Hepatocyte (in vitro differentiated cells): ENCODE data around the gene SLF1.

ENCODE experiments used
- CTCF ChIP-seq: fragments of 200-600 bp; sonication (generic); IDR thresholded peaks from 2 replicates; pipeline ENCODE4 v1.5.1; 2016; ENCODE audit warnings: antibody characterized with exemption, mild to moderate bottlenecking; ENCODE audit not compliant: poor library complexity
- EZH2 ChIP-seq: fragments of 200-600 bp; sonication (generic); IDR thresholded peaks from 2 replicates; pipeline ENCODE4 v1.6.1; 2016; ENCODE audit warnings: antibody characterized with exemption, mild to moderate bottlenecking, borderline replicate concordance
- EZH2phosphoT487 ChIP-seq: fragments of 200-600 bp; sonication (generic); IDR thresholded peaks from one replicate; pipeline ENCODE4 v1.6.1; 2018; ENCODE audit warnings: antibody characterized with exemption, mild to moderate bottlenecking, low read depth, moderate library complexity; ENCODE audit not compliant: unreplicated experiment, severe bottlenecking

GRCh38 chr5:94618029-94618492 lies 408 bp upstream of the SLF1 start:
- TF ChIP-seq CTCF, result no peak
- no peak for TF ChIP-seq EZH2phosphoT487
- TF ChIP-seq EZH2, result no peak
